ENCODE results near the gene RNH1.

Gene RNH1

DNA sequence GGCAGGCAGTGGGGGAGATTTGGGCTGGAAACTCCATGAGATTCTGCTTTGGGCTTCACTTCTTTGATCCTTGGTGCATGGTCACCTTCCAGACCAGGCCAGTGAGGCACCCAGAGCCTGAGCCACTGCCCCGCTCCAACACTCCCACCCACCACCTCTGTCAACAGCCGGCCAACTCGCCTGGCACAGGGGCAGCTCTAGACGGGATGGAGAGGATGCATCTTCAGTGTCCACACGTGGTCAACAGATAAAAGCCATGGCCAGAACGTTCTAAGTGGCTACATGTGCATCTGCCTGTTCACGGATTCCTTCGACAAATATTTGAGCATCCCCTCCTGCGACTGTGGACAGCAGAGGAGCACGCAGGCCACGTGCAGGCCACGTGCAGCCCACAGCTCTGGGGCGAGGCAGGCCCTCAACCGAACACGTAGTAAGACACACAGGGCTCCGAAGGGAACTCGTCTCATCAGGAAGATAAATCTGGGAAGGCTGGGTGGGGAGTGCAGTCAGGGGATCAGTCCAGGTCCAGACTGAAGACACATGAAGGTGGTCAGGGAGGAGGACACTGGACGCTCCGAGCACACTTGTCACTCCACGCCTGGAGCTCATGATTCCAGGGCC is 31.5 kb upstream of the RNH1 start:
- no peak for DNase-seq
- in situ Hi-C loops (cut with MboI; ENCODE audit: low pct_unique_long_range_greater_than_20kb, low sequenced_read_pairs) = no loop called here

DNA sequence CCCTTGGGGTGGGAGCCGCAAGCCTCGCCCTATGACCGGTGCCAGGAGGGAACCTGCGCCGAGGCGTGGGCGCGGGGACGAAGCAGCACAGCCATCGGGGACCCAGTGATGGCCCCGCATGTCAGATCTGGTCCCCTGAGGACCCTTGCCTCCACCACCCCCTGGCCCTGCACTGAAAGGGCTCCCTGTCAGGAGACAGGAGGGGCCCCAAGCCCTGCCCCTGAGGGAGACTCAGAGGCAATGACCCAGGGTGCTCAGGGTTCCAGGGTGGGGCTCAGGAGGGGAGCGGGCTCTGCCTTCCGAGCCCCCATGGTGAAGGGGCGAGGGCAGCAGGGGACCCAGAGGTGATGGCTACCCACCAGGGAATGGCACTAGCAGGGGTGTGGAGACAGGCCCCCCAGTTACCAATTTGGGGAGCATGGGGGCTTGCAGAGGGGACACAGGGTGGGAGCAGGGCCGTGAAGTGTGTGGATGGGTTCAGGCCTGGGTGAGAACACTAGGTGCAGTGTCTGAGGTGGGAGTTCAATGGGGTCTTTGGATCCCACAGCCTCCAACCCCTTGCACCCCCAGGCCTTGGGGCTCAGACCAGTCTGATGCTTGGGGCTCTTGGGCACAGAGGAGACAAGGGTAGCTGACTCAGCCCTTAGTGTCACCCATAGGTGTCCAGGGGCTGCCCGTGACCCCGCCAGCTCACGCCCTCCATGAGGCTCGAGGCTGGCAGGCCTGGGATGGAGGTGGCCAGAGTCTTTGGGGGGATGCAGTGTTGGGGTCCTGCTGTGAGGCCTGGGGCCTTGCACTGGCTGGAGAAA is 30.8 kb upstream of the RNH1 start:
- no peak for DNase-seq
- in situ Hi-C loops (cut with MboI; ENCODE audit: low pct_unique_long_range_greater_than_20kb, low sequenced_read_pairs) = no loop called here

DNA sequence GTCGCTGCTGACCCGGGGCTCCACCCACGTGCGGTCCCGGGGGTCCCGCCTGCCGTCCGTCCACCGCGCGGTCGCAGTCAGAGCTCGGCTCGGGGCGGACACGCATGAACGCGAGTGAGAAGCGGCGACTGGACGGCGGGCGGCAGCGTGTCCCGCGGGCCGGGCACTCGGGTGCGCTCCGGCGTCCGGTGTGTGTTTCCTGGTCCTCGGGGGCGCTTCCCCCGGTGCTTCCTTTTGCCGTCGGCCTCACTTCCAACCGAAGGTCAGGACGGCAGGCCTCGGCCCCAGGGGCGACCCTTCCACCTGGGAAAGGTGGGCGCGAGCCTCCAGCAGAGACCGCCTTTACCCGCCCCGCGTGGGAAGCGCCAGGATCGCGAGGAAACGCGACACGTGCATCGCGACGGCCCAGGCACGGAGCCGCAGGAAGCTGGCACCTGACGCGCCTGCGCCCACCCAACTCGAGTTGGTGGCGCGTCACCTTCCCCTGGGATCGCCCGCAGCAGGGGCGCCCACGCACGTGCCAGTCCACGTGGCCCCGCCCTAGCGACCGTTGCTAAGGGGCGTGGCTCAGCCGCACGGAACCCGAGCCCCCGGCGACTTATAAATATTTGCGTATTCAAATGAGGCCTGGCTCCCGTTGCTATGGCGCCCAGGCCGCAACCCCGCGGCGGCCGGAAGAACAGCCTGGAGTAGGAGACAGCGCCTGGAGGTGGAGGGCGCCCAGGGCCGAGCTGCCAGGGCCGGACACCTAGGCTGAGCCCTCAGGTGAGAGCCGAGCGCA is 30.0 kb upstream of the RNH1 start, which contains the start of gene LRRC56:
Gene LRRC56, plus strand, starts transcription at position 687 of the 781 bp plus-strand sequence. CDS start 3,158 bp downstream, outside the sequence.
- in situ Hi-C loops (cut with MboI; ENCODE audit: low pct_unique_long_range_greater_than_20kb, low sequenced_read_pairs) = no loop called here
- no peak for DNase-seq

DNA sequence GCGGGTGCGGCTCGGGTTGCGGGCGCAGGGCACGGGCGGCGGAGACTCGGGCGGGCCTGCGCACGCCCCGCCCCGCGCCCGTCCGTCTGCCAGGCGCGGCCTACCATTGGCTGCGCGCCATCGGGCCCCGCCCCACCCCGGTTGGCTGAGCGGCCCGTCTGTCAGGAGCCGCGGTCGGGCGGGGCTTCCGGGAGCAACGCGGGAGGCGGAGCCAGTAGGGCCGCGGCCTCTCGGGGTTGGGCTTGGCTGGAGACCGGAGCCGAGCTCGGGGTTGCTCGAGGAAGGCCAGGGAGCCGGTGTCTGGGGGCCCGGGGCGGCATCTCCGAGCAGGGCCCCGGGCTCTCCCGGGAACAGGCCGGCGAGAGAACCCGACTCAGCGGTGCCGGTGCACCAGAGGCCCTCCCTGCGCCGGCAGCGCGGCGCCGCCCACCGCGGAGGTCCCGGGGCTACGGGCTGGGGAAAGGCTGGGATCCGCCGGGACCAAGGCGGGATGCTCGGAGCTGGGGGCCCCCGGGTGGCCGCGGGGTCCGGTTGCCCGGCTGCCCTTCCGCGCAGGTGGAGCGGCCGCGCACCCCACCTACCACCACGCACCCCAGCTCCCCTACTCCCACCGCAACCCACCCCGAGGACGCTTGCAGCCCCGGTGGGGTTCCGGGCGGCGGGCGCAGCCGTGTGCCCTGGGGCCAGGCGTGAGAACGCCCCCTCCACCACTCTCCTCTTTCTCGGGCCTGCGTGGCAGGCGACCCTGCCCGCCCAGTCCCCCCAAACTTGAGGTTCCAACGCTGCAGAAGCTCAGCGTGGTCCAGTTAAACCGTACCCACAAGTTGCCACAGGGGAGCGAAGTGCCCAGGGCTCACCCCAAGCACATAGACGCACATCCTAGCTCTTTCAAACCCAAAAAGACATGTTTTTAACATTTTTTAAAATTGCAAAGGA is 28.7 kb upstream of the RNH1 start, which contains the start of gene HRAS:
Gene HRAS, minus strand, starts transcription at position 58 of the 936 bp plus-strand sequence.
- DNase-seq = peak; percentile 93
- in situ Hi-C loops (cut with MboI; ENCODE audit: low pct_unique_long_range_greater_than_20kb, low sequenced_read_pairs) = no loop called here

DNA sequence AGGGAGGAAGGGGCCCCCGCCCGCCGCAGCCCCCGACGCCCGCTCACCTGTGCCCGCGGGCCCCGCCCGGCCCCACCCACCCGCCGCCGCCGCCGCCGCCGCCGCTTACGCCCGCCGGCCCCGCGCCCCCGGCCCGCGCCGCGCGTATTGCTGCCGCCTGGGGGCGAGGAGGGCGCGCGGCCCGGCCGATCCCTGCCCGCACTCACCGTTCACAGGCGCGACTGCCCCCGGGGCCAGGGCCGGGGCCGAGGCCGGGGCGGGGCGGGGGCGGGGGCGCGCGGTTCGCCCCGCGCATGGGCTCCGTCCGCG is 28.1 kb upstream of the RNH1 start:
- no peak for DNase-seq
- in situ Hi-C loops (cut with MboI; ENCODE audit: low pct_unique_long_range_greater_than_20kb, low sequenced_read_pairs) = no loop called here

DNA sequence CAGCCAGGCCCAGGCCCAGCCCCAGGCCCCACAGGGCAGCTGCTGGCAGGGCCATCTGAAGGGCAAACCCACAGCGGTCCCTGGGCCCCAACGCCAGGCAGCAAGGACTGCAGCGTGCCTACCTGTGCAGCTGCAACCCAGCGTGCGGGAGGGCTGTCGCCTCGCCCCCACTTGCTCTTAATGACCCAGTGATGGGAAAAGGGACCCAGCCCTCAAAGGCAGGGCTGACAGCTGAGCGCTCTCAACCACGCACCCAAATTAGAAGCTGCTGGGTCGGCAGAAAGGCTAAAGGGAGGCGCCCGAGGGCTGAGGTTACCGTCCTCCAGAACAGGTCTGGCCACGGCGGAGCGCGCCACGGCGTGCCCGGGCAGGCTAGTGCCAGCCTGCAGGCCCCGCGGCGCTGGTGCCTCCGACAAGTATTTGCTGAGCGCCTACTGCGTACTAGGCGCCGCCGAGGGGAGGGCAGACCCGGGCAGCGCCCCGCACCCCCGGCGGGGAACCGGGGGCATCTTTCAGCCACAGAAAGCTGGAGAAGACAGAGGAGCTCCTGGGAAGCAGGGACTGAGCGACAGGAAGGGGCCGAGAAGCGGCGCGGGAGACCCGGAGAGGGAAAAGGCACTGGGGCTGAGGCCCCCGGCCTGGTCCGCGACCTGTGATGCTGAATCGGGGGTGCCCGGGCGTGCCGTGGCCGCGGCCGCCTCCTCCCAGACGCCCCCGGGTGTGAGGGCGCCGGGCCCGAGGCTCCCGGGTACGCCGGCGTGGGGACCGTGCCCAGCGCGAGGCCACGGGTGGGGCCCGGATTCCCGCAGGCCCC is 27.6 kb upstream of the RNH1 start:
- in situ Hi-C loops (cut with MboI; ENCODE audit: low pct_unique_long_range_greater_than_20kb, low sequenced_read_pairs) = no loop called here
- peak; percentile 40 for DNase-seq

DNA sequence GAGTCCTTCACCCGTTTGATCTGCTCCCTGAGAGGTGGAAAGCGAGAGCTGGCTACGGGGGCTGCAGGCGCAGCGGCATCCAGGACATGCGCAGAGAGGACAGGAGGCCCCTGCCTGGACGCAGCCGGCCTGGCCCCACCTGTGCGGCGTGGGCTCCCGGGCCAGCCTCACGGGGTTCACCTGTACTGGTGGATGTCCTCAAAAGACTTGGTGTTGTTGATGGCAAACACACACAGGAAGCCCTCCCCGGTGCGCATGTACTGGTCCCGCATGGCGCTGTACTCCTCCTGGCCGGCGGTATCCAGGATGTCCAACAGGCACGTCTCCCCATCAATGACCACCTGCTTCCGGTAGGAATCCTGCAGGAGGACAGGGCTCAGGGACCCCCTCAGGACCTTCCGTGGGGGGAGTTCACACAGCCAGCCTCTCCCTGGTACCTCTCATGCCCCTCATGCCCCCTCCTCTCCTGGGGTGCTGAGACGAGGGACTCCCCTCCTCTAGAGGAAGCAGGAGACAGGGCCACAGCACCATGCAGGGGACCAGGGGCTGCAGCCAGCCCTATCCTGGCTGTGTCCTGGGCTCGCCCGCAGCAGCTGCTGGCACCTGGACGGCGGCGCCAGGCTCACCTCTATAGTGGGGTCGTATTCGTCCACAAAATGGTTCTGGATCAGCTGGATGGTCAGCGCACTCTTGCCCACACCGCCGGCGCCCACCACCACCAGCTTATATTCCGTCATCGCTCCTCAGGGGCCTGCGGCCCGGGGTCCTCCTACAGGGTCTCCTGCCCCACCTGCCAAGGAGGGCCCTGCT is 26.7 kb upstream of the RNH1 start:
- no peak for DNase-seq
- in situ Hi-C loops (cut with MboI; ENCODE audit: low pct_unique_long_range_greater_than_20kb, low sequenced_read_pairs) = no loop called here

DNA sequence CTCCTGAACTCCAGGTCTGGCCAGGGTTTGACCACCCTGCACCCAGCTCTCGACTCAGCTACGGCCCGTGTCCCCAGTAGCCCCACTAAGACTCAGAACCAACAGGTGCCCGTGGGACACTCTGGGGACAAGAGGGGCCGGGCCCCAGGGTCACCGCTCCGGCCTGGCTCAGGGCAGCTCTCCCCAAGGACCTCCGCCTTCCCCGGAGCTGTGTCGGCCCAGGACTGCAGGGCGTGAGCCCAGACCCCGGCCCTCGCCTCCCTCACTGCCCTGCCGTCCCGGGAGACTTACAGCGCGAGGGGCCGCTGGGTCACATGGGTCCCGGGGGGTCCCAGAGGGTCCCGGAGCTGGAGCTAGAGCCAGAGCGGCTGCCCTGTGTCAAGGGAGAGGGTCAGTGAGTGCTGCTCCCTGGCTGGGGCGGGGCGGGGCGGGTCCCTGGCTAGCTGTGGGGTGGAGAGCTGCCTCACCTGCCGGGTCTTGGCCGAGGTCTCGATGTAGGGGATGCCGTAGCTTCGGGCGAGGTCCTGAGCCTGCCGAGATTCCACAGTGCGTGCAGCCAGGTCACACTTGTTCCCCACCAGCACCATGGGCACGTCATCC is 26.0 kb upstream of the RNH1 start:
- no peak for DNase-seq
- in situ Hi-C loops (cut with MboI; ENCODE audit: low pct_unique_long_range_greater_than_20kb, low sequenced_read_pairs) = no loop called here

DNA sequence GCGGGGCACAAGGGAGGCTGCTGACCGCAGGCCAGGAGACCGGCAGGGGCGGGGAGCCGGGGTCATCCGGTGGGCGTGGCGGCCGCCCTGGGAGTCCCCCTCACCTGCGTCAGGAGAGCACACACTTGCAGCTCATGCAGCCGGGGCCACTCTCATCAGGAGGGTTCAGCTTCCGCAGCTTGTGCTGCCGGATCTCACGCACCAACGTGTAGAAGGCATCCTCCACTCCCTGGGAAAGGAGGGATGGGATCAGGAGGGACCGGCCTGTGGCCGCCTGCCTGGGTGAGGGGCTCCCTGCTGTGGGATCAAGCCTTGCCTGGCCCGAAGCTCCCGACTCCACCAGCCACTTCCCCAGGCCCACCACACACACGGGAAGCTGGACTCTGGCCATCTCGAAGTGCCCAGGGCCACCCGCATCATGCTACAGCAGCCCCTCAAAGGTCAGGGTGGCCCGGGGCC is 25.5 kb upstream of the RNH1 start:
- in situ Hi-C loops (cut with MboI; ENCODE audit: low pct_unique_long_range_greater_than_20kb, low sequenced_read_pairs) = no loop called here
- DNase-seq = no peak

DNA sequence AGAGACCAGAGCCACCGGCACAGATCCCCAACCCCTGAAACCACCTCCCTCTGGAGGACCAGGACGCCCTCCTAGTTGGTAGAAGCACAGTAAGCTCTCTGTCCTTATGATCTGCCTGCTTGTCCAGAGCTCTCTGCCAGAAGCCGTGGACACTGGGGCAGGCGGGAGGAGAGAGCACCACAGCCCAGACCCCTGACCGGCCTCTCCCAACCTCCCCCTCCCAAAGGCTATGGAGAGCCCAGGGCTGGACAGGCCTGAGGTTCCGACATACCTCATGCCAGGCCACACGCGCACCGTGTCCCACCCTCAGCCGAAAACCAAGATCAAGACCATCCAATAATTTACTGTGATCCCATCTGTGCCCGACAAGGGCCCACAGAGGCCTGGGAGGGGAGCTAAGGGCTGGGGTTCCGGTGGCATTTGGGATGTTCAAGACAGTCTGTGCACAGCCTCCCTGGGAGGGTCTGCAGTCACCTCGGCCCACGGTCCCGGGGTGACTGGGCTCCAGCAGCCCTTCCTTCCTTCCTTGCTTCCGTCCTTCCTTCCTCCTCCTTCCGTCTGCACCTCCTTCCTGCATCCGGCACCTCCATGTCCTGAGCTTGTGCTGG is 25.0 kb upstream of the RNH1 start:
- in situ Hi-C loops (cut with MboI; ENCODE audit: low pct_unique_long_range_greater_than_20kb, low sequenced_read_pairs) = no loop called here
- no peak for DNase-seq

DNA sequence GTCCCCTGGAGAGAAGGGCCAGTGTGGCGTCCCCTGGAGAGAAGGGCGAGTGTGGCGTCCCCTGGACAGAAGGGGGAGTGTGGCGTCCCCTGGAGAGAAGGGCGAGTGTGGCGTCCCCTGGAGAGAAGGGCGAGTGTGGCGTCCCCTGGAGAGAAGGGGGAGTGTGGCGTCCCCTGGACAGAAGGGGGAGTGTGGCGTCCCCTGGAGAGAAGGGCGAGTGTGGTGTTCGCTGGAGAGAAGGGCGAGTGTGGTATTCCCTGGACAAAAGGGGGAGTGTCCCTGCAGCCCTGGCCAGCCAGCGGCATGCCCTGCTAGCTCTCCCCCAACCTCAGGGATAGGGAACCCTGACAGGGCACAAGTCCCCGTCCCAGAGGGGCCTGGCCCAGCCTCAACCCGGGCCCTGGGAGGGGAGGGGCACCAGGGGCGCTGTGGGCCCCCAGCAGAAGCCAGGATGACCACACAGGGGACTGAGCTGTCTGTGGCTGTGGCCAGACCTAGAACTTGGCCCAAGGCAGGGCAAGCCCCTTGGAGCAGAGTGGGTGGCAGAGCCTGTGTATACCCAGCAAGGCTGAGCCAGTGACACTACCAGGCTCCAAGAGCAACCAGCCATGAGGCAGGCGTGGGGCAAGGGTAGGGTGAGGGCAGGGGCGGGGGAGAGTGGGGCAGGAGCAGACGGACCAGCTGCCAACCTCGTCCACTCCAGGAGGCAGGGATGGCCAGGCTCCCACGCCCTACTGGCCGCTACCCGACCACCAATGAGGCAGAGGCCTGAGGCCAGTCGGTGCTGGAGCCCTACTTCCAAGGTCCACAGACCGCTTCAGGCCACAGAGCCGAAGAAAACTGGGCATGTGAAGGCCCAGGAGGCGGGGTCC is 24.2 kb upstream of the RNH1 start:
- DNase-seq = no peak
- in situ Hi-C loops (cut with MboI; ENCODE audit: low pct_unique_long_range_greater_than_20kb, low sequenced_read_pairs) = no loop called here

DNA sequence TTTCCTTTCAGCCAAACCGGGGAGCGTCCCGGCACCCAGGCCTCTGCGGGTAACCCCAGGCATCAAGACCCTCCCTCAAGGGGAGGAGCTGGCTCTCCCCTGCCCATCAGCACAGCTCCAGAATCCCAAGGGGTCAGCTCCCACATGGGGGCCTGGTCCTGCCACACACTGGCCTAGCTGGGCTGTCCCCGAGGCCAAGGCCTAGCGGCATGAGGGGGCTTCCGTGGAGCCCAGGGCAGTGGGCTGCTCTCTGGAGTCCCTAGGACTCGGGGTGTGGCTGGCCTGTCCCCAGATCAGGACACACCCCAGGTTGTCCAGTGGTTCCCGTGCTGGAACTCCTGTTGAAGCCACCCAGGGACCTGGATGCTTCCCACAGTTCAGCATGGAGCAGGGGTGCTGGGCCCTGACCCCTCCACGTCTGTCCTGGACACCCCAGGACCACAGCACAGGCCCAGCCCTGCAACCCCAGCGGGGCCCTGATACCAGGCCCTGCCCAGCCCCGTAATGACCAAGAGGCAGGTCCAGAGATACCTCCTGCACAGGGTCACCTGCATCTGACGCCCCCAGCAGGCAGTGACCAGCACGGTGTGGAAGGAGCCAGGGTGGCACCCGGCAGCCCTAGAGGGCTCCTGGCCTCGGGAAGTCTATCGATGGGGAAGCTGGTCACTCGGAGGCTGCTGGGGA is 22.8 kb upstream of the RNH1 start:
- no peak for DNase-seq
- in situ Hi-C loops (cut with MboI; ENCODE audit: low pct_unique_long_range_greater_than_20kb, low sequenced_read_pairs) = no loop called here

DNA sequence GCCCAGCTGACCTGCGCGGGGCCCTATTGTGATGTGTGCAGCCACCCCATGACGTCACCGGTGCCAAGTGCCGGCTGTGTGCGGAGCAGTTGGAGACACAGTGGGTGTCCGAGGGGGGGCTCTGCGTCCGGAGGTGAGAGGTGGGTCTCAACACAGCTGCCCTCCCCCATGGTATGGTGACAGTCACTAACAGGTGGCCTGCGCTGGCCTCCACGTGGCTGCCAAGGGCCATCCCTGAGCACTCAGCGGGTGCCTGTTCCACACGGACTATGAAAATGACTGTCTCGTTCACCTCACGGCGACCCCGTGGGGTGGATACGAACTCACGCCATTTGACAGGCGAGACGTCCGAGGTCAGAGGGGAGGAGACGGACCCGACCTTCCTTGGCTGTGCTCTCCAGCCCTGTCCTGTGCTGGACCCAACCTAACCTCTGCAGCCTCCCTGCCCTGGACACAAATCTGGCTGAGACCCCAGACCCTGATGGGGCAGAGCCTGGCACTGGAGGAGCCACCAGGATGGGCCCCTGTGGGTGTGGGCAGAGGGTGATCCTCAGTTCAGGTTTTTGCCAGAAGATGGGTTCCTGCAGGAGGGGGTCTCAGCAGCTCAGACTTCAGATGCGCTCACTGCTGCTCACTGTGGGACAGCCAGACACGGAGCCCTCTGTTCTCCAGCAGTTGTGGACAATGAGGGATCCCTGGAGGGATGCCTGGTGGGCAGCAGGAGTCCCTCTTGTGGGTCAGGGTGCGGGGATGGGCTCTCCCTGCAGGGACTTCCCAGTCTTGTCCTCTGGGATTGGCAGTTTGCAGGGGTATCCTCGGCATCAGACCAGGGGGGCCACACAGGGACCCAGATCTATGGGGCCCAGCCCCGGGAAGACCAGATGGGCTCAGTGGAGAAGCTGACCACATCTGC is 22.0 kb upstream of the RNH1 start:
- DNase-seq = no peak
- in situ Hi-C loops (cut with MboI; ENCODE audit: low pct_unique_long_range_greater_than_20kb, low sequenced_read_pairs) = no loop called here

DNA sequence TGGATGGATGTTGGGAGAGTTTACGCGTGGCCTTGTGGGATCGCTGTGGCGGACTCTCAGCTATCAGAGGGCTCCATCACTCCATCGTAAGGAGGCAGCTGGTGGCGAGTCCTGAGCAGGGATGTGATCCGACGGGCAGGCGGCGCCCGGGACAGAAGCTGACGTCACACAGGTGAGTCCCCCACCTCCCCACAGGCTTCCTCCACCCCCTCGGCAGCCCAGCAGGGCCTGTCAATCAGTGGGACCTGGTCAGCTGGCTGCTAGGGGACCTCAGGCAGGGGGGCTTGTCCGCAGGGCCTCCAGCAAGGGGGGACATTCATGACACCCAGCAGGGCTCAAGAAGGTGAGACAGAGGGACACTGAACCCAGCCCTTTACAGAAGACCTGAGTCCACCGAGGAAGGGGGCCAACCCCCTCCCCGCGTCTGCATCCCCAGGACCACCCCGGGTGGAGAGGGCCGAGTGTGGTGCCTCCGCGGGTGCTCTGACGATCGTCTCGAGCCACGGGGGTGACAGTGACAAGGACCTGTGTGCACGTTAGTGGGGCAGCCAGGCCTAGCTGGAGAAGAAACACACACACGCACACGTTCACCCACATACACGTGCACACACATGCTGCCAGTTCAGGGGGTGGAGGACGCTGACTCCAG is 21.2 kb upstream of the RNH1 start:
- in situ Hi-C loops (cut with MboI; ENCODE audit: low pct_unique_long_range_greater_than_20kb, low sequenced_read_pairs) = no loop called here
- no peak for DNase-seq
